ENCODE data around the gene FRRS1. TPM values are rescaled to one million over a fixed set of nuclear protein-coding genes. Genes with fewer than 3 reads are reported as not detected.

Gene FRRS1
- total RNA-seq, 4 donors from 2014 or later: 25.4 to 34.4 (median 30.5) TPM

DNA sequence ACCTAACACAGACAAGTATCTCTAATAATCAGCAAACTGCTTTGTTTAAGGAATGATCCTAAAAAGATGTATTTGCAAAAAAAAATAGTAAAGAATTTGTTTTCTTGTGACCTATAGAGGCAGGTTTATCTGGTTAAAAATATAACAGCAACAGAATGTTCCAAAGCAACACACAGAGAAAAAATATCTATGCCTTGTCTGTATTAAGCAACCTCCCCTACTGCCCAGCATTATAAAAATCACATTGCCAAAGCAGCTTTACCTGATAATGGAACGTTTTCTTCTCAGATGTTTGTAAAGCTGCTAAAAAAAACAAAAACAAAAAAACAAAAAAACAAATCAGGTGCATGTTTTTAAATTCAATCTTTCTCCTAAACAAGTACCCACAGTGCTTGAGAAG lies 95.9 kb downstream of the FRRS1 start:
- Histone ChIP-seq H3K9me3 (no peaks in the 10 kb centered on the region), H3K27me3 (no peaks in the 10 kb centered on the region), H3K4me3 (no peak overlapping the region), H3K36me3 (peaks cover 46% of the 10 kb centered on the region), H3K27ac (no peak overlapping the region), H3K4me1 (peaks cover 33% of the 10 kb centered on the region)
- no peak for DNase-seq (ENCODE audit: low spot score in 2 of 2)
- 51% methylated on average over 1 of the region's 1 CpG for WGBS
- TF ChIP-seq, protein P1, sequence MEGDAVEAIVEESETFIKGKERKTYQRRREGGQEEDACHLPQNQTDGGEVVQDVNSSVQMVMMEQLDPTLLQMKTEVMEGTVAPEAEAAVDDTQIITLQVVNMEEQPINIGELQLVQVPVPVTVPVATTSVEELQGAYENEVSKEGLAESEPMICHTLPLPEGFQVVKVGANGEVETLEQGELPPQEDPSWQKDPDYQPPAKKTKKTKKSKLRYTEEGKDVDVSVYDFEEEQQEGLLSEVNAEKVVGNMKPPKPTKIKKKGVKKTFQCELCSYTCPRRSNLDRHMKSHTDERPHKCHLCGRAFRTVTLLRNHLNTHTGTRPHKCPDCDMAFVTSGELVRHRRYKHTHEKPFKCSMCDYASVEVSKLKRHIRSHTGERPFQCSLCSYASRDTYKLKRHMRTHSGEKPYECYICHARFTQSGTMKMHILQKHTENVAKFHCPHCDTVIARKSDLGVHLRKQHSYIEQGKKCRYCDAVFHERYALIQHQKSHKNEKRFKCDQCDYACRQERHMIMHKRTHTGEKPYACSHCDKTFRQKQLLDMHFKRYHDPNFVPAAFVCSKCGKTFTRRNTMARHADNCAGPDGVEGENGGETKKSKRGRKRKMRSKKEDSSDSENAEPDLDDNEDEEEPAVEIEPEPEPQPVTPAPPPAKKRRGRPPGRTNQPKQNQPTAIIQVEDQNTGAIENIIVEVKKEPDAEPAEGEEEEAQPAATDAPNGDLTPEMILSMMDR (IDR thresholded peaks at IDR 0.05): no peak
- TF ChIP-seq POLR2A (IDR thresholded peaks at IDR 0.05): no peak
- TF ChIP-seq EP300 (IDR thresholded peaks at IDR 0.05): no peak
- no peak for TF ChIP-seq POLR2AphosphoS5 (IDR thresholded peaks at IDR 0.05)

DNA sequence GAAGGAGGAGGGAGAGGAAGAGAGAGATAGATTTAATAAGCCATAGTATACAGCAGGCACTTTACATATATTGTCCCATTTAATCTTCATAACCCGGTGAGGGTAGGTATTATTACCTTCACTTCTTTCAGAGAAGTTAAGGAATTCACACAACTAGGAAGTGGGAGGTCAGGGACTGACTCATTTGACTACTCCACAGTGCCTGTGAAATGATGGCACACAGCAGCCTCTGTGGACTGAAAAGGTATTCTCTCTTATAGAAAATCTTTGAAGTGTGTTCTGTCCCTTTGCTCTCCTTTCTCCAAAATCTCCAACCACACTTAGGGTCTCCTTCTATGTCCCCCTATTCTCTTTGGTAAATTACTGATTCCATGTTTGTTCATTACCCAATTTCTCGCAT lies 96.6 kb downstream of the FRRS1 start:
- WGBS: 95% methylated on average over 2 of the region's 2 CpGs
- TF ChIP-seq, protein P1 (IDR thresholded peaks at IDR 0.05): no peak
- TF ChIP-seq POLR2AphosphoS5 (IDR thresholded peaks at IDR 0.05) (no peak), POLR2A (IDR thresholded peaks at IDR 0.05) (no peak), EP300 (IDR thresholded peaks at IDR 0.05) (no peak)
- DNase-seq (ENCODE audit: low spot score in 2 of 2): no peak
- H3K27ac ChIP-seq: no peak overlapping the region
- H3K27me3 ChIP-seq: no peaks in the 10 kb centered on the region
- no peaks in the 10 kb centered on the region for H3K9me3 ChIP-seq
- H3K4me3 ChIP-seq: no peak overlapping the region
- H3K36me3 ChIP-seq: peaks cover 46% of the 10 kb centered on the region
- H3K4me1 ChIP-seq: peaks cover 27% of the 10 kb centered on the region

DNA sequence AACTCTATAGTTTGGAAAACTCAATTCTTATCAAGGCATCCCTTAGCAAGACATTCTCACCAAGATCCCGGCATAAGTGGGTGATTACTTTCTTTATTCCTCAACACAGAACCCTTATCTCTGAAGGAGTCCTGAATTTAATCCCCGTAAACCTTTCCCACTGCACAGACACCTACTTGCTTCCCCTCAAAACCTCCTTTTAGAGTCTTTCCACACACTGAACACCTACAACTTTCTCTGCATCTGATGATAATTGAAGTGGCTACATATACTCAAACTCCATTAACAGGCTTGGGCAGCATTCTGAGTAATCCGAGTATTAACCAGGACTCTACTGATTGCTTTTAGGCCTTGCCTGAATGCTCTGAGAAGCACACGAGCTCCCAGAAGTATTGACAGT lies 97.1 kb downstream of the FRRS1 start:
- 86% methylated on average over 4 of the region's 4 CpGs for WGBS
- TF ChIP-seq POLR2AphosphoS5 (IDR thresholded peaks at IDR 0.05): no peak
- no peak for TF ChIP-seq EP300 (IDR thresholded peaks at IDR 0.05)
- no peak for TF ChIP-seq POLR2A (IDR thresholded peaks at IDR 0.05)
- TF ChIP-seq, protein P1 (IDR thresholded peaks at IDR 0.05): no peak
- Histone ChIP-seq H3K4me3 (no peak overlapping the region), H3K27me3 (no peaks in the 10 kb centered on the region), H3K4me1 (peaks cover 24% of the 10 kb centered on the region), H3K27ac (no peak overlapping the region), H3K36me3 (peaks cover 46% of the 10 kb centered on the region), H3K9me3 (no peaks in the 10 kb centered on the region)
- DNase-seq (ENCODE audit: low spot score in 2 of 2): no peak

DNA sequence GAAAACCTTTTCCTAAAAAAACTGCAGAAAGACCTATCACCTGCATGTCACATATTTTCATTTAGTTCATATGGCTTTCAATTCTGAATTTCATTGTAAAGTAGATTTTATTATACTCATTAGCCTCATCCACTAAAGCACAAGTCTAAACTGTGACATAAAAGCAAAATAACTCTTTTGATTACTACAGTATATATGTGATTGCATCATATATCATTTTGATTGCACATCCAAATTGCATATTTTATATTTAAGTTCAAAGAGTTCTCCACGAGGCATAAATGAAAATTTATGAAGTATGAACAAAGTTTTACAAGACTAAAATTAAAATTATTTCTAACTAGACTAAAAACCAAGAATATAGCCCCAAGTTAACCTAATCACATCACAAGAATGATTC lies 101.2 kb downstream of the FRRS1 start:
- no peak overlapping the region for H3K27ac ChIP-seq
- 64% methylated on average over 1 of the region's 1 CpG for WGBS
- no peaks in the 10 kb centered on the region for H3K27me3 ChIP-seq
- H3K4me1 ChIP-seq: peaks cover 44% of the 10 kb centered on the region
- H3K4me3 ChIP-seq: no peak overlapping the region
- no peaks in the 10 kb centered on the region for H3K9me3 ChIP-seq
- H3K36me3 ChIP-seq: peaks cover 37% of the 10 kb centered on the region
- no peak for TF ChIP-seq POLR2A (IDR thresholded peaks at IDR 0.05)
- TF ChIP-seq EP300 (IDR thresholded peaks at IDR 0.05): no peak
- TF ChIP-seq, protein P1 (IDR thresholded peaks at IDR 0.05): no peak
- no peak for DNase-seq (ENCODE audit: low spot score in 2 of 2)

DNA sequence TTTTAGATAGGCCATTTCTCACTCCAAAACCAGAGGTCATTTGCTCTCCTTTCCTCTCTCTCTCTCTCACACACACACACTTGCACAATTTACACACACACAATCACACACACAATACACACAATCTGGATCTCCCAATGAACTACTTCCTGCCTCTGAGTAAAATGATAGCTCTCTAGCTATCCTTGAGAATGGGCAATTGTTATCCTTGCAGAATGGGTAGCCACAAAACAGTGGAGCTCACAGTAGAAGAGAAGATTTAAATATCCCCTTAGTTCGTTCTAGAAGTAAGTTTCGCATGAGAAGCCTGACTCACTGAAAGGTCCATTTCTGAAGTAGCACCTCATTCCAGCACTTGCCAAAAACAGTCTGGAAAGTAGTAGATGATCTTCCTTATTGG lies 102.9 kb downstream of the FRRS1 start:
- H3K4me1 ChIP-seq: peaks cover 60% of the 10 kb centered on the region
- no peak for TF ChIP-seq POLR2AphosphoS5 (IDR thresholded peaks at IDR 0.05)
- no peak for TF ChIP-seq POLR2A (IDR thresholded peaks at IDR 0.05)
- no peak for TF ChIP-seq EP300 (IDR thresholded peaks at IDR 0.05)
- TF ChIP-seq, protein P1 (IDR thresholded peaks at IDR 0.05): no peak
- H3K4me3 ChIP-seq: no peak overlapping the region

More for the DNA sequence above, 102.9 kb downstream of the FRRS1 start:
- peak overlapping the region; percentile 90 for H3K27ac ChIP-seq
- no peaks in the 10 kb centered on the region for H3K9me3 ChIP-seq
- no peaks in the 10 kb centered on the region for H3K27me3 ChIP-seq
- WGBS: 93% methylated on average over 2 of the region's 2 CpGs
- no peak for DNase-seq (ENCODE audit: low spot score in 2 of 2)
- H3K36me3 ChIP-seq: peaks cover 20% of the 10 kb centered on the region

All from suprapubic skin (tissue), 4 donors.